Keratinocyte (primary cell): ENCODE data around the gene DCPS. TPM values are rescaled to one million over a fixed set of nuclear protein-coding genes. Genes with fewer than 3 reads are reported as not detected.
A peak's percentile ranks its signal among the peaks of the same experiment; 100 is the strongest.

Experiments
- DNase-seq: peaks from one replicate; pipeline ENCODE4 v3.0.0-alpha.2; 2011; ENCODE audit warnings: low read depth, missing footprints, low spot score
- FAIRE-seq: peaks from 2 replicates; lab custom pipeline; 2011; peaks lifted over from hg19 to GRCh38; lab: Jason Lieb, UNC
- H2AFZ ChIP-seq: 2 replicates; pipeline ENCODE4 v1.6.0; 2012; ENCODE audit warnings: low read length, control low read depth, inconsistent platforms; ENCODE audit not compliant: control insufficient read depth
- H3K27ac ChIP-seq: 2 replicates; pipeline ENCODE4 v1.5.1; 2011; ENCODE audit warnings: low read length; ENCODE audit not compliant: control insufficient read depth, insufficient read depth
- H3K27me3 ChIP-seq: 3 replicates; pipeline ENCODE4 v1.6.0; 2011; ENCODE audit warnings: low read length; ENCODE audit not compliant: control insufficient read depth, insufficient read depth; ENCODE audit errors: extremely low read depth
- H3K36me3 ChIP-seq, 2 experiments: 2 replicates in 1 of 2; 3 replicates in 1 of 2; pipeline ENCODE4 v1.5.1; 2011; ENCODE audit warnings: low read length in 2 of 2, mild to moderate bottlenecking in 1 of 2; ENCODE audit not compliant: control insufficient read depth in 2 of 2, insufficient read depth in 2 of 2; ENCODE audit errors: extremely low read depth in 1 of 2
- H3K4me1 ChIP-seq: 3 replicates; pipeline ENCODE4 v1.5.1; 2011; ENCODE audit warnings: low read length; ENCODE audit not compliant: control insufficient read depth, insufficient read depth; ENCODE audit errors: extremely low read depth
- H3K4me2 ChIP-seq: 3 replicates; pipeline ENCODE4 v1.6.0; 2011; ENCODE audit warnings: low read depth, low read length; ENCODE audit not compliant: control insufficient read depth, insufficient read depth; ENCODE audit errors: extremely low read depth
- H3K4me3 ChIP-seq, 3 experiments: fragments of 200-600 bp in 1 of 3; sonication (generic) in 1 of 3; 2 replicates in 2 of 3; 3 replicates in 1 of 3; pipeline ENCODE4 v1.5.1; 2011 to 2016; ENCODE audit warnings: low read length in 3 of 3, mild to moderate bottlenecking in 3 of 3, control low read depth in 2 of 3, inconsistent platforms in 1 of 3, low read depth in 1 of 3, mixed read lengths in 1 of 3, mixed run types in 1 of 3, moderate library complexity in 1 of 3; ENCODE audit not compliant: control insufficient read depth in 2 of 3, insufficient read depth in 2 of 3; ENCODE audit errors: extremely low read depth in 1 of 3
- H3K79me2 ChIP-seq: 2 replicates; pipeline ENCODE4 v1.6.0; 2012; ENCODE audit warnings: low read length; ENCODE audit not compliant: control insufficient read depth, insufficient read depth
- H3K9ac ChIP-seq: 3 replicates; pipeline ENCODE4 v1.6.0; 2011; ENCODE audit warnings: low read length; ENCODE audit not compliant: control insufficient read depth, insufficient read depth; ENCODE audit errors: extremely low read depth
- H3K9me1 ChIP-seq: 3 replicates; pipeline ENCODE4 v1.6.0; 2011; ENCODE audit warnings: low read length; ENCODE audit not compliant: control insufficient read depth, insufficient read depth; ENCODE audit errors: extremely low read depth
- H3K9me3 ChIP-seq: 2 replicates; pipeline ENCODE4 v1.5.1; 2012; ENCODE audit warnings: low read depth, low read length; ENCODE audit not compliant: control insufficient read depth
- H4K20me1 ChIP-seq: 3 replicates; pipeline ENCODE4 v1.6.0; 2011; ENCODE audit warnings: low read length; ENCODE audit not compliant: control insufficient read depth, insufficient read depth; ENCODE audit errors: extremely low read depth
- EZH2 ChIP-seq: IDR thresholded peaks from one replicate; pipeline ENCODE4 v1.6.1; 2012; ENCODE audit warnings: inconsistent platforms, mild to moderate bottlenecking, low read length, moderate library complexity
- dilution Hi-C: fragments of 300-500 bp; cut with MboI; formaldehyde crosslinking; loops from one replicate; pipeline ENCODE4 v1.7.0; 2020; ENCODE audit warnings: low sequenced_read_pairs; ENCODE audit not compliant: extremely low pct_ligation_motif_present
- polyA plus RNA-seq, 5 experiments: library from polyadenylated mRNA; depleted of rRNA in 3 of 5; stranded (reverse) in 3 of 5; stranded (forward) in 1 of 5; unstranded in 1 of 5; fragments of >200 nt; gene quantifications; 1 replicate in 1 of 5; 2 replicates in 3 of 5; 3 replicates in 1 of 5; pipeline versions ENCODE4 v1.2.1 to v1.2.3, GENCODE V29; 2011 to 2012; ENCODE audit warnings: missing spikeins in 2 of 5, low read depth in 1 of 5, low replicate concordance in 1 of 5
- TF ChIP-seq, protein P1 (sequence below), 3 experiments: IDR thresholded peaks in 1 of 3; conservative IDR thresholded peaks in 1 of 3; optimal IDR thresholded peaks in 1 of 3; 2 replicates in 2 of 3; 3 replicates in 1 of 3; pipeline versions ENCODE3 to v1.5.1; 2011; ENCODE audit warnings: low read length in 3 of 3, mild to moderate bottlenecking in 3 of 3, moderate library complexity in 2 of 3, control low read depth in 1 of 3, inconsistent platforms in 1 of 3; ENCODE audit not compliant: insufficient read depth in 2 of 3; ENCODE audit errors: extremely low read depth in 1 of 3

Gene DCPS
- polyA plus RNA-seq, 1 donor (not counting 4 experiments of a cell fraction or from before 2014, with no cell fraction given), result 31.3 TPM

DNA sequence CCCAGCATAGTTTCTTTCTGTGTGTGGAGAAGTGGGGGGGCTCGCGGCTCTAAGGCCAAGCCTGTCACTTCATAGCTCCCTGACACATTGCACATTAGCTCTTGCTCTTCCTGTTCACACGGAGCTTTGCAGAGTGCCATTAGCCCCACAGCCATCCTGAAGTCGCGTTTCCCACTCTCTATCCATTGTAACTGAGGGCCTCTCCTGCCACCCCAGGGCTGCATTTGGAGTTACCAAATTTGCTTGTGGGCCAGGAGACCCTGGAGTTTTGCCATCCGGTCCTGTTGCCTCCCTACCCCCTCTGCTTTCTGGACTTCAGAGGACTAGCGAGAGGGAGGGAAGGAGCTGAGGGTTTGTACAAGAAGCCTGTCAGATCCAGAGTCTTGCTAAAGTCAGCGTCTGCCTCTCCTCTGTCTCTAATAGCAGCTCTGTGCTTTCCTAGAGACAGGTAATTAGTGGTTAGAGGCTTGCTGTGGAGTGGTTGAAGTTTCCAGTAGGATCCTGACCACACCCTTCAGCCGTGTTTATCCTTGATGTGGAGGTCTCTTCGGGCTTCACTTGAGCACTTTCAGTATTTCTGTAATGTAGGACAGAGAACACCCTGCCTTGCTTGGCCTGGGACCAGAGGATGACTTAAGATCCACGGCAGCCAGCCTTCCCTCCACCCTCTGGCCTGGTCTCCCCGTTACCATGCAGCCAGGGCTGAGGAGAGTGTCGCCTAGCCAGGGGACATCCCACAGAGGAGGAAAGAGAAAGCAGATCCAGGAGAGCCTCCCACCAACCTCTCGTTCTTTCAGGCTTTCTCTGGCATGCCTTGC is 14.1 kb downstream of the DCPS start:
- peak overlapping the region; percentile 75 for H3K9ac ChIP-seq
- dilution Hi-C loops, result no loop called here
- no peaks in the 10 kb centered on the region for H3K79me2 ChIP-seq
- H3K4me3 ChIP-seq, result peak overlapping the region in 2 of 3 experiments; percentile 40 to 49
- no peaks in the 10 kb centered on the region for H3K27me3 ChIP-seq
- no peaks in the 10 kb centered on the region for H3K36me3 ChIP-seq
- H2AFZ ChIP-seq, result peak overlapping the region; percentile 48
- DNase-seq, result no peak
- no peak for TF ChIP-seq EZH2
- TF ChIP-seq, protein P1, sequence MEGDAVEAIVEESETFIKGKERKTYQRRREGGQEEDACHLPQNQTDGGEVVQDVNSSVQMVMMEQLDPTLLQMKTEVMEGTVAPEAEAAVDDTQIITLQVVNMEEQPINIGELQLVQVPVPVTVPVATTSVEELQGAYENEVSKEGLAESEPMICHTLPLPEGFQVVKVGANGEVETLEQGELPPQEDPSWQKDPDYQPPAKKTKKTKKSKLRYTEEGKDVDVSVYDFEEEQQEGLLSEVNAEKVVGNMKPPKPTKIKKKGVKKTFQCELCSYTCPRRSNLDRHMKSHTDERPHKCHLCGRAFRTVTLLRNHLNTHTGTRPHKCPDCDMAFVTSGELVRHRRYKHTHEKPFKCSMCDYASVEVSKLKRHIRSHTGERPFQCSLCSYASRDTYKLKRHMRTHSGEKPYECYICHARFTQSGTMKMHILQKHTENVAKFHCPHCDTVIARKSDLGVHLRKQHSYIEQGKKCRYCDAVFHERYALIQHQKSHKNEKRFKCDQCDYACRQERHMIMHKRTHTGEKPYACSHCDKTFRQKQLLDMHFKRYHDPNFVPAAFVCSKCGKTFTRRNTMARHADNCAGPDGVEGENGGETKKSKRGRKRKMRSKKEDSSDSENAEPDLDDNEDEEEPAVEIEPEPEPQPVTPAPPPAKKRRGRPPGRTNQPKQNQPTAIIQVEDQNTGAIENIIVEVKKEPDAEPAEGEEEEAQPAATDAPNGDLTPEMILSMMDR (optimal IDR thresholded peaks at IDR 0.05 in 1 of 3, IDR thresholded peaks at IDR 0.05 in 1 of 3, conservative IDR thresholded peaks at IDR 0.05 in 1 of 3; ENCODE audit: extremely low read depth in 1 of 3, insufficient read depth in 2 of 3, low read length in 3 of 3), result no peak
- peak; percentile 60 for FAIRE-seq
- peaks cover 40% of the 10 kb centered on the region for H3K4me1 ChIP-seq
- no peaks in the 10 kb centered on the region for H3K9me3 ChIP-seq
- H3K9me1 ChIP-seq, result no peaks in the 10 kb centered on the region
- H3K27ac ChIP-seq, result peak overlapping the region; percentile 89
- no peaks in the 10 kb centered on the region for H4K20me1 ChIP-seq
- H3K4me2 ChIP-seq, result peak overlapping the region; percentile 88

DNA sequence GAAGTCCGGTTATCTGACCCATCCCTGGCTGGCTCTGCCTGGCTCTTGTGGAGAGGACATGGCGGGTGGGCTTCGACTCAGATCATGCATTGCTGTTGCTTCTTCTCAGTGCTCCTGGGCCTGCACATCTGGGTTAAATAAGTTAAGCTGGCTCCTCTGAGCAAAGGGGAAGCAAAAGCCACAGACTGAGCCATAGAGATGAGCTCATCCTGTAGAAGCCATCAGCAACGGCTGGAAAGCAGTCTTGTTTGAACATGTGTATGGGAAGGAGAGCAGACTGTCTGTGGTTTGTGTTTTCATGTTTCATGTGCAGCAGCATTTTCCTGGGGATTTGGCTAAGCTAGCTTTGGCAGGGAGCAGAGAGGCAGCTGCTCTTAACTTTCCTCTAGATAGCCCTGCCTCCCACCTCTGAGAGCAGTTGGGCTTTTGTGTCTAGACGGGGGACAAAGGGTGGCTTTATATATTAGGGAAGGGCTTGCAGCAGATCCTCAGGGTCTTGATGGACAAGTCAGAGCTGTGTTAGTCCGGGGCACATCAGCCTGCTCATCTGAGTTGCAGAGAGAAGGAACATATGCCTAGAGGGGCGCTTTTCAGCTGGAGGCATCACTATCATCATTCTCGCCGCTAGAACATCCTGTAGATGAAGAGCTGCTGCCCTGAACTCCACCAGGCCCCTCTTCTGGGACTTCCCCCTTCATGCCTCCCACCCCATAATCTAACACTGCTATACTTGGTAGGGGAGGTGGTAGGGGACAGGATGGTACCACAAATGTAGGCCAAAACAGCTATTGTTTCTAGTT is 14.9 kb downstream of the DCPS start:
- peak; percentile 61 for DNase-seq
- H3K4me3 ChIP-seq, result peak overlapping the region in 2 of 3 experiments; percentile 40 to 49
- no peaks in the 10 kb centered on the region for H4K20me1 ChIP-seq
- FAIRE-seq, result peak; percentile 98
- H3K4me2 ChIP-seq, result peak overlapping the region; percentile 88
- H3K79me2 ChIP-seq, result no peaks in the 10 kb centered on the region
- H3K27me3 ChIP-seq, result no peaks in the 10 kb centered on the region
- no peaks in the 10 kb centered on the region for H3K9me1 ChIP-seq
- TF ChIP-seq EZH2, result no peak
- TF ChIP-seq, protein P1 (optimal IDR thresholded peaks at IDR 0.05 in 1 of 3, IDR thresholded peaks at IDR 0.05 in 1 of 3, conservative IDR thresholded peaks at IDR 0.05 in 1 of 3; ENCODE audit: extremely low read depth in 1 of 3, insufficient read depth in 2 of 3, low read length in 3 of 3), result no peak
- peak overlapping the region; percentile 89 for H3K27ac ChIP-seq
- H2AFZ ChIP-seq, result peak overlapping the region; percentile 48
- H3K9ac ChIP-seq, result peak overlapping the region; percentile 75
- peaks cover 32% of the 10 kb centered on the region for H3K4me1 ChIP-seq
- H3K36me3 ChIP-seq, result no peaks in the 10 kb centered on the region
- H3K9me3 ChIP-seq, result no peaks in the 10 kb centered on the region
- dilution Hi-C loops, result no loop called here
